Upper lobe of left lung (tissue), 6 donors: ENCODE data around the gene PRKN. TPM values are rescaled to one million over a fixed set of nuclear protein-coding genes. Genes with fewer than 3 reads are reported as not detected.
A peak's percentile ranks its signal among the peaks of the same experiment; 100 is the strongest.

Experiments
- ATAC-seq, 2 donors: fragments of 200-7000 bp; cut with Tn5 transposase; one replicate each; pipeline ENCODE4 v1.9.1; 2022; ENCODE audit warnings: mild to moderate bottlenecking in 2 of 2, moderate library complexity in 2 of 2; ENCODE audit not compliant: low FRiP score in 2 of 2
- DNase-seq, 2 donors: peaks; one replicate each; pipeline ENCODE4 v3.0.0-alpha.2; 2019 to 2020
- H3K27ac ChIP-seq, 4 donors: fragments of 200-600 bp; sonication (generic); one replicate each; pipeline ENCODE4 v1.5.1; 2016 to 2019
- H3K27me3 ChIP-seq, 4 donors: fragments of 200-600 bp; sonication (generic); one replicate each; pipeline ENCODE4 v1.5.1; 2017 to 2019
- H3K36me3 ChIP-seq, 4 donors: fragments of 200-600 bp; sonication (generic); one replicate each; pipeline ENCODE4 v1.5.1; 2016 to 2019
- H3K4me1 ChIP-seq, 4 donors: fragments of 200-600 bp; sonication (generic); one replicate each; pipeline ENCODE4 v1.5.1; 2018 to 2019
- H3K4me3 ChIP-seq, 4 donors: fragments of 200-600 bp; sonication (generic); one replicate each; pipeline ENCODE4 v1.5.1; 2017 to 2019; ENCODE audit warnings: mild to moderate bottlenecking in 2 of 4, moderate library complexity in 1 of 4
- H3K9me3 ChIP-seq, 4 donors: fragments of 200-600 bp; sonication (generic); one replicate each; pipeline ENCODE4 v1.5.1; 2018 to 2019
- EP300 ChIP-seq, 4 donors: sonication (generic); formaldehyde crosslinking; IDR thresholded peaks; one replicate each; pipeline ENCODE4 v1.5.1; 2017; ENCODE audit warnings: antibody characterized with exemption in 4 of 4, control low read depth in 2 of 4
- POLR2A ChIP-seq, 4 donors: fragments of 450-650 bp; IDR thresholded peaks; one replicate each; pipeline ENCODE4 v1.5.1; 2016 to 2017; ENCODE audit warnings: antibody characterized with exemption in 4 of 4, mild to moderate bottlenecking in 2 of 4
- POLR2AphosphoS5 ChIP-seq, 2 donors: sonication (generic); formaldehyde crosslinking; IDR thresholded peaks; one replicate each; pipeline ENCODE4 v1.5.1; 2017; ENCODE audit warnings: antibody characterized with exemption in 2 of 2
- WGBS, 2 donors: methylation state at CpG; one replicate each; pipeline ENCODE4 v1.1.5; 2017 to 2018; 5-methylcytosine and 5-hydroxymethylcytosine counted together
- total RNA-seq, 6 donors: library from RNA; depleted of rRNA in 4 of 6; stranded (reverse); fragments of >200 nt in 4 of 6; gene quantifications; one replicate each; pipeline versions ENCODE4 v1.1.0 to v1.2.1, GENCODE V29; 2016 to 2021
- TF ChIP-seq, protein P1 (sequence below), 6 experiments: fragments of 450-650 bp in 4 of 6; fragments of 200-600 bp in 2 of 6; sonication (generic) in 2 of 6; IDR thresholded peaks; one replicate each; pipeline ENCODE4 v1.5.1; 2016 to 2019; ENCODE audit warnings: antibody characterized with exemption in 6 of 6
- donor health status: DM: no; HTN: no; CAD: no; lungs with moderate emphysema.
- donor health status: DM: no; HTN: yes; CAD: no; lungs with severe emphysema.

The PRKN gene
- total RNA-seq, 6 donors from 2014 or later = 2.7 to 29.3 (median 5.5) TPM

GRCh38 chr6:162058281-162058875 is 669.2 kb downstream of the PRKN start:
- 78 to 82% methylated on average over 11 of the region's 11 CpGs for WGBS, 2 donors
- Histone ChIP-seq H3K9me3 (no peaks in the 10 kb centered on the region), H3K36me3 (no peaks in the 10 kb centered on the region), H3K27me3 (no peaks in the 10 kb centered on the region), H3K4me1 (no peaks in the 10 kb centered on the region), H3K4me3 (no peak overlapping the region), H3K27ac (no peak overlapping the region)
- ATAC-seq = no peak
- TF ChIP-seq POLR2A (IDR thresholded peaks at IDR 0.05) = no peak
- TF ChIP-seq POLR2AphosphoS5 (IDR thresholded peaks at IDR 0.05) = no peak
- TF ChIP-seq, protein P1, sequence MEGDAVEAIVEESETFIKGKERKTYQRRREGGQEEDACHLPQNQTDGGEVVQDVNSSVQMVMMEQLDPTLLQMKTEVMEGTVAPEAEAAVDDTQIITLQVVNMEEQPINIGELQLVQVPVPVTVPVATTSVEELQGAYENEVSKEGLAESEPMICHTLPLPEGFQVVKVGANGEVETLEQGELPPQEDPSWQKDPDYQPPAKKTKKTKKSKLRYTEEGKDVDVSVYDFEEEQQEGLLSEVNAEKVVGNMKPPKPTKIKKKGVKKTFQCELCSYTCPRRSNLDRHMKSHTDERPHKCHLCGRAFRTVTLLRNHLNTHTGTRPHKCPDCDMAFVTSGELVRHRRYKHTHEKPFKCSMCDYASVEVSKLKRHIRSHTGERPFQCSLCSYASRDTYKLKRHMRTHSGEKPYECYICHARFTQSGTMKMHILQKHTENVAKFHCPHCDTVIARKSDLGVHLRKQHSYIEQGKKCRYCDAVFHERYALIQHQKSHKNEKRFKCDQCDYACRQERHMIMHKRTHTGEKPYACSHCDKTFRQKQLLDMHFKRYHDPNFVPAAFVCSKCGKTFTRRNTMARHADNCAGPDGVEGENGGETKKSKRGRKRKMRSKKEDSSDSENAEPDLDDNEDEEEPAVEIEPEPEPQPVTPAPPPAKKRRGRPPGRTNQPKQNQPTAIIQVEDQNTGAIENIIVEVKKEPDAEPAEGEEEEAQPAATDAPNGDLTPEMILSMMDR (IDR thresholded peaks at IDR 0.05) = no peak
- TF ChIP-seq EP300 (IDR thresholded peaks at IDR 0.05) = no peak
- DNase-seq = no peak

DNA sequence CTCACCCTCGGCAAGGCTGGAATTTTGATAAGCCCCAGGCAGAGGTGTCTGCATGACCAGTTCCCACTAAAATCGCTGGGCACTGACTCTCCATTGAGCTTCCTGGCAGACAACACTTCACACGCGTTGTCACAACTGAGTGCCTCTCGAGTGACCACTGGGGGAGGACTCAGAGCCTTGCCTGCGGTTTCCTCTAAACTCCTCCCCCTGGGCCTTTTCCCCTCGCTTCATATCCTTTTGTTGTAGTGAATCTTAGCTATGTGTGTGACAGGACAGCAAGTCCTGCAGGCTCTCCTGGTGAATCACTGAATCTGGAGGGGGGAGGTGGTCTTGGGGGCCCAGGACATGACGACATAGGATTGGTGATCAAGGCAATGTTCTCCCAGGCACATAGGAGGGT is 670.8 kb downstream of the PRKN start:
- DNase-seq = no peak
- H3K27me3 ChIP-seq = no peaks in the 10 kb centered on the region
- TF ChIP-seq POLR2A (IDR thresholded peaks at IDR 0.05) = no peak
- TF ChIP-seq POLR2AphosphoS5 (IDR thresholded peaks at IDR 0.05) = no peak
- TF ChIP-seq, protein P1 (IDR thresholded peaks at IDR 0.05) = no peak
- TF ChIP-seq EP300 (IDR thresholded peaks at IDR 0.05) = no peak
- 45 to 54% methylated on average over 8 of the region's 8 CpGs for WGBS, 2 donors
- no peak overlapping the region for H3K27ac ChIP-seq
- H3K36me3 ChIP-seq = no peaks in the 10 kb centered on the region
- no peaks in the 10 kb centered on the region for H3K4me1 ChIP-seq
- peak in 1 of 2 donors; percentile 40 for ATAC-seq
- no peak overlapping the region for H3K4me3 ChIP-seq
- no peaks in the 10 kb centered on the region for H3K9me3 ChIP-seq

- Histone ChIP-seq H3K9me3 (no peaks in the 10 kb centered on the region), H3K36me3 (no peaks in the 10 kb centered on the region), H3K27ac (no peak overlapping the region), H3K4me3 (no peak overlapping the region), H3K4me1 (no peaks in the 10 kb centered on the region), H3K27me3 (no peaks in the 10 kb centered on the region)
- TF ChIP-seq POLR2AphosphoS5 (IDR thresholded peaks at IDR 0.05) = no peak
- no peak for TF ChIP-seq EP300 (IDR thresholded peaks at IDR 0.05)
- no peak for TF ChIP-seq POLR2A (IDR thresholded peaks at IDR 0.05)
- TF ChIP-seq, protein P1 (IDR thresholded peaks at IDR 0.05) = no peak
- DNase-seq (no peak), ATAC-seq (peak in 1 of 2 donors; percentile 42)
- 93% methylated on average over 11 of the region's 11 CpGs for WGBS, 2 donors
These were observed 671.5 kb downstream of the PRKN start for GRCh38 chr6:162056061-162056460.

DNA sequence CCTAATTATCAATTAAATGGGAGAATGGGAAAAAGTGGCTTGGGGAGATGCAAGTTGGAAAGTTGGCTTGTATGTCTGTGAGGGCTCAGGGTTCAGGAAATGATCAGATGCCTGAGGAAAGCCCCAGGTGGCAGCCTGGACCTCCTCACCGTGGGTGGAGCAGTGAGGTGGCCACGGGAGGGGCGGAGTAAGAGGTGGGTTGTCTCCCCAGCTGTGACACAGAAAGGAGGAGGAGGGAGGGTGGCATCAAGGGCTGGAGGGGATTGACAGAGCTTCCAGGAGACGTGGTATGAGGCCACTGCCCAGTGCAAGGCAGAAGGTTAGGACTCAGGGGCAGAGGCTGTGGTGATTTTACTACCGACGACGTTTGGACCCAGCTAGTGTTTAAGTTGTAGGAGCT is 672.2 kb downstream of the PRKN start:
- Histone ChIP-seq H3K4me3 (no peak overlapping the region), H3K36me3 (no peaks in the 10 kb centered on the region), H3K27ac (no peak overlapping the region), H3K9me3 (no peaks in the 10 kb centered on the region), H3K27me3 (no peaks in the 10 kb centered on the region), H3K4me1 (no peaks in the 10 kb centered on the region)
- TF ChIP-seq EP300 (IDR thresholded peaks at IDR 0.05) (no peak), POLR2A (IDR thresholded peaks at IDR 0.05) (no peak)
- WGBS, 2 donors = 80 to 82% methylated on average over 7 of the region's 7 CpGs
- ATAC-seq (no peak), DNase-seq (peak in 1 of 2 donors; percentile 3)

DNA sequence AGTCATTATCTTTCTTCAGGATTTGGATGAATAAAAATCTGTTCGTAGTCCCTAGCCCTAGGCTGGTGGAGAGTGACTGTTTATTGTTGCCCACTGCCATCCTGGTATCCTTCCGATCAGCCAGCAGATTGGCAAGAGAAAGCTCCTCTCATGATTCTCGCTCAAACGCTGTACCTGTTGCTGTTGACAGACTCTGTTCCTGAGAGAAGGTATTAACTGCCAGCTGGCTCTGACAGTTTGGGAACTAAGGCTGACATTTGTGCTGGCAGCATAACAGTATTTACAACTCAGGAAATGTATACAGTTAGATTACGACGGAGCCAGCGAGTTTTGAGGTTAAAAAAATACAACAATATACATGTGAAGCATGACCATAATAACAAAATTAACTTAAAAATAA is 674.5 kb downstream of the PRKN start:
- no peak for ATAC-seq

More for the DNA sequence above, 674.5 kb downstream of the PRKN start:
- Histone ChIP-seq H3K4me3 (no peak overlapping the region), H3K9me3 (no peaks in the 10 kb centered on the region), H3K27ac (no peak overlapping the region), H3K4me1 (no peaks in the 10 kb centered on the region), H3K27me3 (no peaks in the 10 kb centered on the region), H3K36me3 (no peaks in the 10 kb centered on the region)
- 82 to 87% methylated on average over 7 of the region's 7 CpGs for WGBS, 2 donors
- TF ChIP-seq POLR2AphosphoS5 (IDR thresholded peaks at IDR 0.05) (no peak), POLR2A (IDR thresholded peaks at IDR 0.05) (no peak), EP300 (IDR thresholded peaks at IDR 0.05) (no peak)
- TF ChIP-seq, protein P1 (IDR thresholded peaks at IDR 0.05) = no peak
- no peak for DNase-seq
